AG04450 (cell line): ENCODE results near the gene PSORS1C2. TPM values are rescaled to one million over a fixed set of nuclear protein-coding genes. Genes with fewer than 3 reads are reported as not detected.

ENCODE experiments used
- CTCF ChIA-PET: fragments of 300-600, 350-600 bp; formaldehyde crosslinking; extraction: SDS; loops from one replicate; lab custom pipeline; 2022; ENCODE audit warnings: antibody characterized with exemption, inconsistent platforms; lab: Charles Lee
- POLR2A ChIA-PET: fragments of 350-600 bp; formaldehyde crosslinking; extraction: SDS; loops from one replicate; lab custom pipeline; 2021; ENCODE audit warnings: antibody characterized with exemption, inconsistent platforms; lab: Yijun Ruan, JAX
- DNase-seq: peaks from one replicate; pipeline ENCODE4 v3.0.0-alpha.2; 2011; ENCODE audit warnings: low read depth, low spot score
- H3K27ac ChIP-seq: one replicate; pipeline ENCODE4 v1.5.1; 2012; ENCODE audit warnings: low read depth, low read length, control low read depth
- H3K27me3 ChIP-seq: one replicate; pipeline ENCODE4 v1.6.0; 2012; ENCODE audit warnings: low read length; ENCODE audit not compliant: control insufficient read depth, insufficient read depth
- H3K4me3 ChIP-seq: 2 replicates; pipeline ENCODE4 v1.5.1; 2011; ENCODE audit warnings: mild to moderate bottlenecking, low read depth, low read length, control low read depth
- H3K9me3 ChIP-seq: 2 replicates; pipeline ENCODE4 v1.5.1; 2012; ENCODE audit warnings: low read length; ENCODE audit not compliant: control insufficient read depth, insufficient read depth
- polyA plus RNA-seq: library from polyadenylated mRNA; depleted of rRNA; stranded (reverse); fragments of >200 nt; gene quantifications from 2 replicates; pipeline ENCODE4 v1.2.3, GENCODE V29; 2011
- TF ChIP-seq, protein P1 (sequence below): IDR thresholded peaks from 2 replicates; pipeline ENCODE4 v1.5.1; 2011; ENCODE audit warnings: low read depth, low read length, control low read depth, inconsistent platforms

The PSORS1C2 gene
- polyA plus RNA-seq, 1 experiment = not detected

DNA sequence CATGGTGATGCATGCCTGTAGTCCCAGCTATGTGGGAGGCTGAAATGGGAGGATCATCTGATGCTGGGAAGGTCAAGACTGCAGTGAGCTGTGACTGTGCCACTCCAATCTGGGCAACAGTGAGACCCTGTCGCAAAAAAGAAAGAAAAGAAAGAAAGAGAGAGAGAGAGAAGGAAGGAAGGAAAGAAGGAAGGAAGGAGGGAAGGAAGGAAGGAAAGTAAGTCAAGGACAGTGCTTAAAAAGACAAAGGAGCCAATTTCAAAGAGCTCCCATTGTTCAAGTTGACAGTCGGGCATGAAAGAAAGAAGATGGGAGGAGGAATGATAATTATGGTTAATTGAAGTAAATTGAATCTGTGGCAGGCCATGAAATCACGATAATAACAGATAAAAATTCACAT, 42.7 kb downstream of the PSORS1C2 start:
- Histone ChIP-seq H3K9me3 (no peaks in the 10 kb centered on the region), H3K27me3 (peaks cover 6% of the 10 kb centered on the region), H3K27ac (no peak overlapping the region), H3K4me3 (no peak overlapping the region)
- ChIA-PET CTCF (interaction anchor here (0.7 to 1.7 kb wide), 3 partner anchors 9 to 551 kb away, joined by 3 to 13 read pairs (median 3); no protein-coding TSS in a partner anchor), POLR2A (no interaction called here)
- TF ChIP-seq, protein P1, sequence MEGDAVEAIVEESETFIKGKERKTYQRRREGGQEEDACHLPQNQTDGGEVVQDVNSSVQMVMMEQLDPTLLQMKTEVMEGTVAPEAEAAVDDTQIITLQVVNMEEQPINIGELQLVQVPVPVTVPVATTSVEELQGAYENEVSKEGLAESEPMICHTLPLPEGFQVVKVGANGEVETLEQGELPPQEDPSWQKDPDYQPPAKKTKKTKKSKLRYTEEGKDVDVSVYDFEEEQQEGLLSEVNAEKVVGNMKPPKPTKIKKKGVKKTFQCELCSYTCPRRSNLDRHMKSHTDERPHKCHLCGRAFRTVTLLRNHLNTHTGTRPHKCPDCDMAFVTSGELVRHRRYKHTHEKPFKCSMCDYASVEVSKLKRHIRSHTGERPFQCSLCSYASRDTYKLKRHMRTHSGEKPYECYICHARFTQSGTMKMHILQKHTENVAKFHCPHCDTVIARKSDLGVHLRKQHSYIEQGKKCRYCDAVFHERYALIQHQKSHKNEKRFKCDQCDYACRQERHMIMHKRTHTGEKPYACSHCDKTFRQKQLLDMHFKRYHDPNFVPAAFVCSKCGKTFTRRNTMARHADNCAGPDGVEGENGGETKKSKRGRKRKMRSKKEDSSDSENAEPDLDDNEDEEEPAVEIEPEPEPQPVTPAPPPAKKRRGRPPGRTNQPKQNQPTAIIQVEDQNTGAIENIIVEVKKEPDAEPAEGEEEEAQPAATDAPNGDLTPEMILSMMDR = no peak
- no peak for DNase-seq

GRCh38 chr6:31094389-31094881, 44.4 kb downstream of the PSORS1C2 start:
- Histone ChIP-seq H3K4me3 (no peak overlapping the region), H3K27me3 (peaks cover 4% of the 10 kb centered on the region), H3K27ac (no peak overlapping the region), H3K9me3 (no peaks in the 10 kb centered on the region)
- no peak for DNase-seq
- ChIA-PET CTCF (interaction anchor here (1.0 kb wide), 1 partner anchor 38 kb away, joined by 3 read pairs; no protein-coding TSS in a partner anchor), POLR2A (no interaction called here)
- TF ChIP-seq, protein P1 = no peak

- TF ChIP-seq, protein P1 = no peak
- ChIA-PET CTCF (interaction anchor here (0.9 to 4.0 kb wide), 8 partner anchors 13 to 561 kb away, joined by 3 to 19 read pairs (median 4); partner anchors contain the start of gene VARS2), POLR2A (interaction anchor here (0.7 to 1.2 kb wide), 2 partner anchors 21 to 179 kb away, joined by 4 to 6 read pairs; partner anchors contain the start of gene VARS2)
- H3K9me3 ChIP-seq = no peaks in the 10 kb centered on the region
- H3K4me3 ChIP-seq = no peak overlapping the region
- H3K27me3 ChIP-seq = peaks cover 4% of the 10 kb centered on the region
- no peak for DNase-seq
- no peak overlapping the region for H3K27ac ChIP-seq
These were observed 45.9 kb downstream of the PSORS1C2 start for GRCh38 chr6:31092769-31093505.

DNA sequence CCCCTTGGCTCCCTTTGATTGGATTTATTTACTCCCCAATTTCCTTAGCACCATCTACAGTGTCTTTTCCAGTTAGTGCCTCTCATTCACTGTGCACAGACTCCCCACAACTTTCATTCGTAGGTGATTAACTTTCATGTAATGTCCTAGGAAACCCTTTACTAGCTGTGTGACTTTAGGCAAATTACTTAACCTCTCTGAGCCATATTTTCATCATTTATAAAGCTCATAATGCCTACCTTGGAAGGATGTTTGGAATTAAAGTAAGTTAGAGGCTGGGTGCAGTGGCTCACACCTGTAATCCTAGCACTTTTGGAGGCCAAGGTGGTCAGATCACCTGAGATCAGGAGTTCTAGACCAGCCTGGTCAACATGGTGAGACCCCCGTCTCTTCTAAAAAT, 46.6 kb downstream of the PSORS1C2 start:
- H3K4me3 ChIP-seq = no peak overlapping the region
- no peaks in the 10 kb centered on the region for H3K9me3 ChIP-seq
- ChIA-PET CTCF (interaction anchor here (1.8 to 4.0 kb wide), 3 partner anchors 13 to 551 kb away, joined by 5 to 19 read pairs (median 14); partner anchors contain the start of gene VARS2), POLR2A (interaction anchor here (0.7 kb wide), 1 partner anchor 21 kb away, joined by 6 read pairs; no protein-coding TSS in a partner anchor)
- TF ChIP-seq, protein P1 = no peak
- DNase-seq = no peak
- H3K27ac ChIP-seq = no peak overlapping the region
- H3K27me3 ChIP-seq = peaks cover 4% of the 10 kb centered on the region

- POLR2A ChIA-PET = no interaction called here
- no peak for DNase-seq
These were observed 47.2 kb downstream of the PSORS1C2 start for GRCh38 chr6:31091680-31092079.

More at GRCh38 chr6:31091680-31092079, 47.2 kb downstream of the PSORS1C2 start:
- Histone ChIP-seq H3K27me3 (peaks cover 4% of the 10 kb centered on the region), H3K4me3 (no peak overlapping the region), H3K9me3 (no peaks in the 10 kb centered on the region), H3K27ac (no peak overlapping the region)
- TF ChIP-seq, protein P1 = no peak
- CTCF ChIA-PET = interaction anchor here (3.1 to 4.0 kb wide), 2 partner anchors 13 to 177 kb away, joined by 14 to 19 read pairs; partner anchors contain the start of gene VARS2
